OCI-LY1 (cell line): ENCODE measurements around the gene RBBP4.

Experiments
- H2AFZ ChIP-seq: fragments of 200-600 bp; sonication (generic), shearing (Covaris generic); 2 replicates; pipeline ENCODE4 v1.6.0; 2014; ENCODE audit warnings: antibody characterized with exemption, mild to moderate bottlenecking, low read length
- H3F3A ChIP-seq: fragments of 200-600 bp; sonication (generic), shearing (Covaris generic); 2 replicates; pipeline ENCODE4 v1.6.0; 2014; ENCODE audit warnings: mild to moderate bottlenecking, antibody characterized with exemption, low read length, moderate library complexity; ENCODE audit not compliant: insufficient read depth
- H3K27ac ChIP-seq: fragments of 200-600 bp; sonication (generic); 2 replicates; pipeline ENCODE4 v1.5.1; 2014; ENCODE audit warnings: low read length, mixed run types, mild to moderate bottlenecking, low read depth; ENCODE audit not compliant: poor library complexity, severe bottlenecking
- H3K27me3 ChIP-seq: fragments of 200-600 bp; sonication (generic); 2 replicates; pipeline ENCODE4 v1.6.0; 2014; ENCODE audit warnings: antibody characterized with exemption, mild to moderate bottlenecking, low read length, moderate library complexity; ENCODE audit not compliant: insufficient read depth
- H3K36me3 ChIP-seq: fragments of 200-600 bp; sonication (generic); 2 replicates; pipeline ENCODE4 v1.6.1; 2014; ENCODE audit warnings: mild to moderate bottlenecking, antibody characterized with exemption, low read length, moderate library complexity, mixed read lengths; ENCODE audit not compliant: insufficient read depth
- H3K4me1 ChIP-seq: fragments of 200-600 bp; sonication (generic); 2 replicates; pipeline ENCODE4 v1.5.1; 2014; ENCODE audit warnings: mild to moderate bottlenecking, low read length, moderate library complexity; ENCODE audit not compliant: insufficient read depth, severe bottlenecking
- H3K4me2 ChIP-seq: fragments of 200-600 bp; sonication (generic), shearing (Covaris generic); 2 replicates; pipeline ENCODE4 v1.6.1; 2014; ENCODE audit warnings: low read length
- H3K4me3 ChIP-seq: fragments of 200-600 bp; sonication (generic); 2 replicates; pipeline ENCODE4 v1.5.1; 2014; ENCODE audit warnings: low read length, low read depth, mild to moderate bottlenecking, mixed read lengths; ENCODE audit not compliant: poor library complexity, severe bottlenecking
- H3K79me2 ChIP-seq: fragments of 200-600 bp; shearing (Covaris generic); 2 replicates; pipeline ENCODE4 v1.6.1; 2016; ENCODE audit warnings: mixed run types, low read length, mixed read lengths; ENCODE audit not compliant: insufficient read depth
- H3K9ac ChIP-seq: fragments of 200-600 bp; sonication (generic), shearing (Covaris generic); 2 replicates; pipeline ENCODE4 v1.6.1; 2014; ENCODE audit warnings: mild to moderate bottlenecking, low read length, mixed read lengths
- H3K9me2 ChIP-seq: fragments of 200-600 bp; sonication (generic), shearing (Covaris generic); 2 replicates; pipeline ENCODE4 v1.6.1; 2014; ENCODE audit warnings: low read depth, mild to moderate bottlenecking, low read length, mixed read lengths
- H3K9me3 ChIP-seq: fragments of 200-600 bp; shearing (Covaris generic); 2 replicates; pipeline ENCODE4 v1.6.1; 2014; ENCODE audit warnings: low read length, mixed read lengths
- H4K20me1 ChIP-seq: fragments of 200-600 bp; sonication (generic), shearing (Covaris generic); 2 replicates; pipeline ENCODE4 v1.6.0; 2016; ENCODE audit warnings: mild to moderate bottlenecking, low read length; ENCODE audit not compliant: insufficient read depth
- CTCF ChIP-seq: fragments of 200-600 bp; sonication (generic), shearing (Covaris generic); IDR thresholded peaks from 2 replicates; pipeline ENCODE4 v1.5.1; 2017; ENCODE audit warnings: mild to moderate bottlenecking, antibody characterized with exemption, low read length, moderate library complexity, mixed read lengths
- EZH2 ChIP-seq: fragments of 200-600 bp; sonication (generic), shearing (Covaris generic); IDR thresholded peaks from 2 replicates; pipeline ENCODE4 v1.8.0; 2017; ENCODE audit warnings: borderline replicate concordance, mixed run types, mild to moderate bottlenecking, antibody characterized with exemption, low read length, moderate library complexity, mixed read lengths

RBBP4 gene

GRCh38 chr1:32725615-32725982, 74.6 kb downstream of the RBBP4 start:
- Histone ChIP-seq H4K20me1 (no peaks in the 10 kb centered on the region), H2AFZ (no peak overlapping the region), H3K4me2 (no peak overlapping the region), H3K79me2 (no peaks in the 10 kb centered on the region), H3K36me3 (no peaks in the 10 kb centered on the region), H3K9me3 (no peaks in the 10 kb centered on the region), H3K27me3 (peaks cover 4% of the 10 kb centered on the region; the same call in 1 of the 2 replicates), H3K4me1 (no peaks in the 10 kb centered on the region), H3K9ac (no peak overlapping the region), H3K27ac (no peak overlapping the region), H3K4me3 (no peak overlapping the region), H3F3A (no peaks in the 10 kb centered on the region), H3K9me2 (no peaks in the 10 kb centered on the region)
- no peak for TF ChIP-seq CTCF
- TF ChIP-seq EZH2 = no peak

- Histone ChIP-seq H3K27me3 (peaks cover 4% of the 10 kb centered on the region; the same call in 1 of the 2 replicates), H2AFZ (no peak overlapping the region), H3K9ac (no peak overlapping the region), H3F3A (no peaks in the 10 kb centered on the region), H3K4me1 (no peaks in the 10 kb centered on the region), H3K9me2 (no peaks in the 10 kb centered on the region), H3K9me3 (no peaks in the 10 kb centered on the region), H3K36me3 (no peaks in the 10 kb centered on the region), H3K4me3 (no peak overlapping the region), H3K79me2 (no peaks in the 10 kb centered on the region), H3K4me2 (no peak overlapping the region), H4K20me1 (no peaks in the 10 kb centered on the region), H3K27ac (no peak overlapping the region)
- TF ChIP-seq CTCF (no peak), EZH2 (no peak)
Observed at GRCh38 chr1:32727876-32728275, 76.9 kb downstream of the RBBP4 start.

GRCh38 chr1:32728413-32729077, 77.5 kb downstream of the RBBP4 start:
- H3K9me3 ChIP-seq = no peaks in the 10 kb centered on the region
- no peak overlapping the region for H3K4me3 ChIP-seq
- H3K79me2 ChIP-seq = no peaks in the 10 kb centered on the region
- H4K20me1 ChIP-seq = no peaks in the 10 kb centered on the region
- H3K9ac ChIP-seq = no peak overlapping the region
- no peak for TF ChIP-seq EZH2
- no peak for TF ChIP-seq CTCF
- H3K4me1 ChIP-seq = no peaks in the 10 kb centered on the region
- peaks cover 4% of the 10 kb centered on the region; the same call in 1 of the 2 replicates for H3K27me3 ChIP-seq
- no peaks in the 10 kb centered on the region for H3F3A ChIP-seq
- no peak overlapping the region for H3K27ac ChIP-seq
- no peak overlapping the region for H2AFZ ChIP-seq
- no peak overlapping the region for H3K4me2 ChIP-seq
- no peaks in the 10 kb centered on the region for H3K9me2 ChIP-seq
- H3K36me3 ChIP-seq = no peaks in the 10 kb centered on the region
